GM12874 (cell line): ENCODE data around the gene P2RY14.

Source experiments
- TF ChIP-seq, protein P1 (sequence below): IDR thresholded peaks from 2 replicates; pipeline ENCODE4 v1.5.1; 2011; ENCODE audit warnings: low read depth, mild to moderate bottlenecking, control low read depth, low read length, moderate library complexity; ENCODE audit not compliant: insufficient read depth

Gene P2RY14

GRCh38 chr3:151285940-151286339, 7.6 kb upstream of the P2RY14 start:
- TF ChIP-seq, protein P1, sequence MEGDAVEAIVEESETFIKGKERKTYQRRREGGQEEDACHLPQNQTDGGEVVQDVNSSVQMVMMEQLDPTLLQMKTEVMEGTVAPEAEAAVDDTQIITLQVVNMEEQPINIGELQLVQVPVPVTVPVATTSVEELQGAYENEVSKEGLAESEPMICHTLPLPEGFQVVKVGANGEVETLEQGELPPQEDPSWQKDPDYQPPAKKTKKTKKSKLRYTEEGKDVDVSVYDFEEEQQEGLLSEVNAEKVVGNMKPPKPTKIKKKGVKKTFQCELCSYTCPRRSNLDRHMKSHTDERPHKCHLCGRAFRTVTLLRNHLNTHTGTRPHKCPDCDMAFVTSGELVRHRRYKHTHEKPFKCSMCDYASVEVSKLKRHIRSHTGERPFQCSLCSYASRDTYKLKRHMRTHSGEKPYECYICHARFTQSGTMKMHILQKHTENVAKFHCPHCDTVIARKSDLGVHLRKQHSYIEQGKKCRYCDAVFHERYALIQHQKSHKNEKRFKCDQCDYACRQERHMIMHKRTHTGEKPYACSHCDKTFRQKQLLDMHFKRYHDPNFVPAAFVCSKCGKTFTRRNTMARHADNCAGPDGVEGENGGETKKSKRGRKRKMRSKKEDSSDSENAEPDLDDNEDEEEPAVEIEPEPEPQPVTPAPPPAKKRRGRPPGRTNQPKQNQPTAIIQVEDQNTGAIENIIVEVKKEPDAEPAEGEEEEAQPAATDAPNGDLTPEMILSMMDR: no peak

DNA sequence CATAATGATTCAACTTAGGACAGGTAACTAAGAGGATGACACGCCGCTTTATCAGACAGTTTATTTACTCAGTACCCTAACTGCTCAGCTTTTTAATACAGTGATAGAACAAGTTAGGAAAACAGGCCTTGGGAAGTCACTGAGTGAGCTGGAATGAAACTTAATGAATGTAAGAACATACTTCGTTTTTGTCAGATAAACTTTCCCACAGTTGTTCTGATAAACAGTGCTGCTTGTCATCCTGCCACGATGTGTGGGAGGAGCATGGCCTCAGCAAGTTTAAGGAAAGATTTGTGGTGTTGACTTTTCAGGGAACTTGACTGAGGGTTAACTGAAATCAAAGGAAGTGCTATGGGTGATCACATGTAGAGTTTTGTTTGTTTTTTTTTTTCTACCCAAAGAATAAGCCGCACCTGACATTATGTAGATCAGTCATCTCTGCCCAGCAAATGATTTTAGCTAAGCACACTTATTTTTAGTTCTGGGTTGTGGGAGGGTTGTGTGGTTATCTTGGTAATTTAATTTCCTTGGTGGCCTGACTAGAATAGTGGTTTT, 5.6 kb upstream of the P2RY14 start:
- TF ChIP-seq, protein P1: no peak

GRCh38 chr3:151283387-151283786, 5.0 kb upstream of the P2RY14 start:
- TF ChIP-seq, protein P1: no peak

- TF ChIP-seq, protein P1: peak; percentile 37; the same call in 1 of the 2 replicates
Measured at GRCh38 chr3:151282921-151283320, 4.6 kb upstream of the P2RY14 start.

DNA sequence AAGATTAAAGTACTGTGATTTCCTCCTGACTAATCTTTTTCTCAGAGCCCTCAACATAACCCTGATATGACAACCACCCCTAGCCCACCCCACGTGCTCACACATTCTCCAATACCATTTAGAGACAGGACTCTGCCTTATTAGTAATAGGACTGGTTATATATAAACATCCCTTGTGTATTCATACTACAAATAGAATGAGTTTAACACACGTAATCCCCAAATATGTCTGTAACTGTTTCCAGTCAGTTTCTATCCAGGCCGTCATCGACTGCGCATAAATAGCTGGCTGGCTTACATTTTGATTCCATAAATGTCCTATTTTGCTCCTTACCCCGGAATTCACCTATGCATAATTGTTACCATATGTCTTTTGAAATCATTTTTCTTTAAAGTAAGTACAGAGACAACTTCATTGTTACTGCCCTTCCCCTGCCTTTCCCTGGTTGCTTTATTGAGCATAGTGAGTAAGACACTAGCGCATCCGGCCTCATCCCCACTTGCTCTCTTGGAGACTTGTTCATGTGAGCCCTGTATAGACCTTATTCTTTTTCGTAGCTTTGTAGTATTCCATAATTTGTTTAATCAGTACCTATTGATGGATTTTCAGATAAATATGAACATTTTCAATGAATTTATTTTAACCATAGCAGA, 3.5 kb upstream of the P2RY14 start:
- TF ChIP-seq, protein P1: no peak

DNA sequence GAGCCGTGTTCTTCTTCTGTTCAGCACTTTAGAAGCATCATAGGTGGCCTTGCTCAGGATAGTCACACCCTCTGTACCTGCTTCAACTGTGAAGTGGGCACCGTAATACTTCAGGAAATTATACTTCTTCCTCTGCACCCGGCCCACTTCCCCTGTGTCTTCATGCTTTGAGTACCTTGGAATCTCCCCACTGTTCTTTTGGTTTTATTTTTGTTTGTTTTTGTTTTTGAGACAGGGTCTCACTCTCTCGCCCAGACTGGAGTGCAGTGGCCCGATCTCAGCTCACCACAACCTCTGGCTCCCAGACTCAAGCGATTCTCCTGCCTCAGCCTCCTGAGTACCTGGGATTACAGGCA, 1.7 kb downstream of the P2RY14 start:
- TF ChIP-seq, protein P1: no peak

GRCh38 chr3:151276038-151276686, 2.2 kb downstream of the P2RY14 start:
- TF ChIP-seq, protein P1: no peak
